ENCODE results near the gene RORC.

Gene RORC

DNA sequence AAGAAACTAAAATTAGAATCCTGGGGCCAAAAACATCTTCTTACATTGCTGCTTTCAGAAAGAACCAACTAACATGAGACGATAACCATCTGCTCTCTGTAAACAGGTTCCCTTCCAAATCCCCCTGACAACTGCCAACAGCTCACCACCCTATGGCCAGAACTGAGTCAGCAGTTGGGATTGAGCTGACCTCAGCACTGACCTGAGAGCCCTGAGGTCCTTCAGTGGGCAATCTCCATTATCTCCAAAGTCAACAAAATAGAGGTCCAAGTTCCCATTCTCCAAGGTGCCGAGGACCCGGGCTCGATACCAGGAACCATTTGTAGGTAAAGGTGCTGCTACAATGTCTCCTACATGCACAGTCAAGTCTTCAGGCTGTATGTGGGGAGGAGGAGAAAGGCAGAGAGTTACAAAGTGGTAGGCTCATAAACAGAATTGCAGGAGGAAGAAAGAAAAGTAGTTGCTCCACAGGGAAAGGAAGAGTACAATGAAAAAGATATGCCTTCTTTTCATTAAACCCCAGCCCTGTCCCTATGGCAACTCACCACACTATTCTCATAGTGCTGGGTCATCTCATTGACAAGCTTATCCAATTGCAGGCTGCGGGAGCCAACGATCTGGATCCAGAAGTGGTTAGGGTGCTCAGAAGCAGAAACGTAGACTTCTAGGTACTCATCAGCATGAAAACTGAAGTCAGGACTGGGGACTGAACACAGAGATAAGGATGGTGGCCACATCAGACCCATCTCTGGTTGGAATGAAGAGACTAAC lies 55.5 kb downstream of the RORC start:
- TF ChIP-seq FOXP2 (optimal IDR thresholded peaks at IDR 0.05; ENCODE audit: borderline replicate concordance, extremely low read depth, extremely low read length, insufficient read depth) (no peak), TAF1 (IDR thresholded peaks at IDR 0.05; ENCODE audit: borderline replicate concordance, insufficient read depth, low read length) (no peak), POLR2AphosphoS5 (IDR thresholded peaks at IDR 0.05; ENCODE audit: low read depth, low read length) (no peak), SIN3A (IDR thresholded peaks at IDR 0.05; ENCODE audit: borderline replicate concordance, insufficient read depth, low read length) (no peak)
- TF ChIP-seq, protein P1, sequence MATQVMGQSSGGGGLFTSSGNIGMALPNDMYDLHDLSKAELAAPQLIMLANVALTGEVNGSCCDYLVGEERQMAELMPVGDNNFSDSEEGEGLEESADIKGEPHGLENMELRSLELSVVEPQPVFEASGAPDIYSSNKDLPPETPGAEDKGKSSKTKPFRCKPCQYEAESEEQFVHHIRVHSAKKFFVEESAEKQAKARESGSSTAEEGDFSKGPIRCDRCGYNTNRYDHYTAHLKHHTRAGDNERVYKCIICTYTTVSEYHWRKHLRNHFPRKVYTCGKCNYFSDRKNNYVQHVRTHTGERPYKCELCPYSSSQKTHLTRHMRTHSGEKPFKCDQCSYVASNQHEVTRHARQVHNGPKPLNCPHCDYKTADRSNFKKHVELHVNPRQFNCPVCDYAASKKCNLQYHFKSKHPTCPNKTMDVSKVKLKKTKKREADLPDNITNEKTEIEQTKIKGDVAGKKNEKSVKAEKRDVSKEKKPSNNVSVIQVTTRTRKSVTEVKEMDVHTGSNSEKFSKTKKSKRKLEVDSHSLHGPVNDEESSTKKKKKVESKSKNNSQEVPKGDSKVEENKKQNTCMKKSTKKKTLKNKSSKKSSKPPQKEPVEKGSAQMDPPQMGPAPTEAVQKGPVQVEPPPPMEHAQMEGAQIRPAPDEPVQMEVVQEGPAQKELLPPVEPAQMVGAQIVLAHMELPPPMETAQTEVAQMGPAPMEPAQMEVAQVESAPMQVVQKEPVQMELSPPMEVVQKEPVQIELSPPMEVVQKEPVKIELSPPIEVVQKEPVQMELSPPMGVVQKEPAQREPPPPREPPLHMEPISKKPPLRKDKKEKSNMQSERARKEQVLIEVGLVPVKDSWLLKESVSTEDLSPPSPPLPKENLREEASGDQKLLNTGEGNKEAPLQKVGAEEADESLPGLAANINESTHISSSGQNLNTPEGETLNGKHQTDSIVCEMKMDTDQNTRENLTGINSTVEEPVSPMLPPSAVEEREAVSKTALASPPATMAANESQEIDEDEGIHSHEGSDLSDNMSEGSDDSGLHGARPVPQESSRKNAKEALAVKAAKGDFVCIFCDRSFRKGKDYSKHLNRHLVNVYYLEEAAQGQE (IDR thresholded peaks at IDR 0.05; ENCODE audit: insufficient read depth in 1 of 2, low read depth in 2 of 2, low read length in 2 of 2), result no peak

DNA sequence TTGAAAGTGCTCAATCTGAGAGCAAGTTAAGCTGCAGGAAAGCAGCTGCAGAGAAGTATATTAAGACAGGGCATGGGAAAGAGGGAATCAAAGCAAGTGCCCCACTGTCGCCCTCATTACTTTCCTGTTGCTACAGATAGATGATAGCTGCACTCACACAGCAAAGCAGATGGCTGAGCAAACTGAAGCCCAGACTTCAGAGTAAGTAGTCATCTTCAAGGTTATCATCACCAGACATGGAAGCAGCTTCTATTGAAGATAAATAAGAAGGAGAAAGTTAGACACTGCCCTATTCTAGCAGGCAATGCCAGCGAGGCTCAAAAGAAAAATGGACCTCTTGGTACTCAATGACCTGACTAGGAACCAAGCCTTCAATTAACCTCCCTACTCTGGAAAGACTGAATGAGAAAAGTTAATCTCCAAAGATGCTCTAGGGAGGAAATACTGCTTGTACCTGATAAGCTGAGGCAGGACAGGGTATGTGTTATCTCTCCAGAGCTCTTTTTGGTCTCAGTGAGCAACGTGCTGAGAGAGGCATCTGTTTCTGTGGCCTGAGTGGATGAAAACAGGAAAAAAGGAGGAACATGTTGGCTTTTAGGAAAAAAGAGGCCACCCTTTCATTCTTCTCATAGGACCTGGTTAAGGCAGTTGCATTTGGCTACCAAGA lies 57.2 kb downstream of the RORC start:
- no peak for TF ChIP-seq TAF1 (IDR thresholded peaks at IDR 0.05; ENCODE audit: borderline replicate concordance, insufficient read depth, low read length)
- TF ChIP-seq SIN3A (IDR thresholded peaks at IDR 0.05; ENCODE audit: borderline replicate concordance, insufficient read depth, low read length), result no peak
- TF ChIP-seq, protein P1 (IDR thresholded peaks at IDR 0.05; ENCODE audit: insufficient read depth in 1 of 2, low read depth in 2 of 2, low read length in 2 of 2), result no peak
- TF ChIP-seq POLR2AphosphoS5 (IDR thresholded peaks at IDR 0.05; ENCODE audit: low read depth, low read length), result no peak
- no peak for TF ChIP-seq FOXP2 (optimal IDR thresholded peaks at IDR 0.05; ENCODE audit: borderline replicate concordance, extremely low read depth, extremely low read length, insufficient read depth)

DNA sequence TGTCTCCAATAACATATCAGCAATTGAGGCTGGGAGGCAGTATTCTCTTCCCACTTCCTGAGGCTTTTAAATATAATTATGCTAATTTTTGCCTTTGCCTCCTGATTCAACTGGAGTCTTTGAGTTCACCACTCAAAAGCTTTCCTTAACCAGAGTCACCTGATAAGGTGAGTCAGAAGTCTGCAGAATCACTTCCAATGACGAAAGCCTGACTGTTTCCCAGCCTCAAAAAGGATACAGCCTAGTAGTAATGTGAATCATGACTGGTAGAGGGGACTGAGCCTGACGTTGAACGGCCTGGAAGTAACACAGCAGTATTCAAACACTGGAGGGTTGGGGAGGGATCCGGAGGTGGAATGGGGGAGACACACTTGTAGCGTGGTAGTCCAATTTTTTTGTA lies 57.9 kb downstream of the RORC start:
- TF ChIP-seq TAF1 (IDR thresholded peaks at IDR 0.05; ENCODE audit: borderline replicate concordance, insufficient read depth, low read length) (no peak), POLR2AphosphoS5 (IDR thresholded peaks at IDR 0.05; ENCODE audit: low read depth, low read length) (no peak), SIN3A (IDR thresholded peaks at IDR 0.05; ENCODE audit: borderline replicate concordance, insufficient read depth, low read length) (no peak), FOXP2 (optimal IDR thresholded peaks at IDR 0.05; ENCODE audit: borderline replicate concordance, extremely low read depth, extremely low read length, insufficient read depth) (no peak)
- TF ChIP-seq, protein P1 (IDR thresholded peaks at IDR 0.05; ENCODE audit: insufficient read depth in 1 of 2, low read depth in 2 of 2, low read length in 2 of 2), result no peak

DNA sequence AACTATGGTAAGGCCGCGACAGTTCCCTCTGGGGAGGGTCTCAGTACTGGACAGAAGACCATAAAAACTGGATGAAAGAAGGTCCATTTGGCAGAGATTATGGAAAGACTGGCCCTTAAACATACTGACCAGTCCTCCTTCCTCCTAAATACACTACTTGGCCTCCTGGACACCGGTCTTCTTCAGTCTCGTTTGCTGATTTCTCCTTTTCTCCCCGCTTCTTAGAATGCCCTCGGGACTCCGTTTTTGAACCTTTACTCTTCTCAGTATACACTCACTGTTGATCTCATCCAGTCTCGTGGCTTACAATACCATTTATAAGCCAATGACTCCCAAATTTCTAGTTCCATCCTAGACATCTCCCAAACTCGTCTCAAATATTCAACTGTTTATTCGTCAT lies 67.6 kb downstream of the RORC start:
- no peak for TF ChIP-seq POLR2AphosphoS5 (IDR thresholded peaks at IDR 0.05; ENCODE audit: low read depth, low read length)
- TF ChIP-seq, protein P1 (IDR thresholded peaks at IDR 0.05; ENCODE audit: insufficient read depth in 1 of 2, low read depth in 2 of 2, low read length in 2 of 2), result no peak
- TF ChIP-seq TAF1 (IDR thresholded peaks at IDR 0.05; ENCODE audit: borderline replicate concordance, insufficient read depth, low read length), result no peak
- TF ChIP-seq SIN3A (IDR thresholded peaks at IDR 0.05; ENCODE audit: borderline replicate concordance, insufficient read depth, low read length), result no peak
- TF ChIP-seq FOXP2 (optimal IDR thresholded peaks at IDR 0.05; ENCODE audit: borderline replicate concordance, extremely low read depth, extremely low read length, insufficient read depth), result no peak

Data from PFSK-1 (cell line).